Epithelial cell of esophagus (primary cell): ENCODE data around the gene ZNF367.
A peak's percentile ranks its signal among the peaks of the same experiment; 100 is the strongest.

Experiments used
- DNase-seq: peaks from one replicate; pipeline ENCODE4 v3.0.0; 2010; ENCODE audit warnings: low read depth
- H3K4me3 ChIP-seq: 2 replicates; pipeline ENCODE4 v1.5.1; 2011; ENCODE audit warnings: mild to moderate bottlenecking, low read length, control low read depth
- TF ChIP-seq, protein P1 (sequence below): IDR thresholded peaks from 2 replicates; pipeline ENCODE4 v1.5.1; 2011; ENCODE audit warnings: low read depth, mild to moderate bottlenecking, low read length, control low read depth, inconsistent platforms; ENCODE audit not compliant: insufficient read depth; ENCODE audit errors: missing control alignments

The ZNF367 gene

DNA sequence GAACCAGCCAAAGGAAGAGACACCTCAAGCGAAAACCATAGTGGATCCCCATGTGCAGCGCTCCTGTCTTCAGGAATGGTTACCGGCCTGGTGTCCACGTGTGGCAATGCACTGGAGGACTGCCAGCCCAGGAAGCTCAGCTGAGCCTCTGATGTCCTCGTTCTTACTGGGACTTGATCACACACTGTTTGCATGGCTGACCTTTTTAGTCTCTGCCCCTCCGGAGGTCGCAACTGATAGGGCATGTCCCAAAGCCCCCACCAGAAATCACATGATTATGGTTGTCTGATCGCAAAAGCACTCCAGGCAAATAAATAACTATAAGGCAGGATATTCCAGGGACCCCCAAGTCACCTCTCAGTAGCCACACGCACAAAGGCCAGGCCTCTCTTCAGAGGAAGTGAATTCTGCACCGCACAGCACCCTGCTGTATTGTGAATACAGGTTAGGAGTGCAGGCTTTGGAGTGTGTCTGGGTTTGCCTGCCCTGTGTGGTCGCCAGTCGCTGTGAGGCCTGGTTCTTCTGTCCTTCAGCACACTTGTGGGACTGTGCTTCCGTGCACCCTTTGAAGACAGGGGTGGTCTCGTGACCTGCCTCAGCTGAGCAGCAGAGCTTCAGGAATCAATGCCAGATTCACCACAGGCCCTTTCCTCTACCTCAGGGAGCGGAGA, 18.4 kb upstream of the ZNF367 start:
- H3K4me3 ChIP-seq, result no peak overlapping the region
- TF ChIP-seq, protein P1, sequence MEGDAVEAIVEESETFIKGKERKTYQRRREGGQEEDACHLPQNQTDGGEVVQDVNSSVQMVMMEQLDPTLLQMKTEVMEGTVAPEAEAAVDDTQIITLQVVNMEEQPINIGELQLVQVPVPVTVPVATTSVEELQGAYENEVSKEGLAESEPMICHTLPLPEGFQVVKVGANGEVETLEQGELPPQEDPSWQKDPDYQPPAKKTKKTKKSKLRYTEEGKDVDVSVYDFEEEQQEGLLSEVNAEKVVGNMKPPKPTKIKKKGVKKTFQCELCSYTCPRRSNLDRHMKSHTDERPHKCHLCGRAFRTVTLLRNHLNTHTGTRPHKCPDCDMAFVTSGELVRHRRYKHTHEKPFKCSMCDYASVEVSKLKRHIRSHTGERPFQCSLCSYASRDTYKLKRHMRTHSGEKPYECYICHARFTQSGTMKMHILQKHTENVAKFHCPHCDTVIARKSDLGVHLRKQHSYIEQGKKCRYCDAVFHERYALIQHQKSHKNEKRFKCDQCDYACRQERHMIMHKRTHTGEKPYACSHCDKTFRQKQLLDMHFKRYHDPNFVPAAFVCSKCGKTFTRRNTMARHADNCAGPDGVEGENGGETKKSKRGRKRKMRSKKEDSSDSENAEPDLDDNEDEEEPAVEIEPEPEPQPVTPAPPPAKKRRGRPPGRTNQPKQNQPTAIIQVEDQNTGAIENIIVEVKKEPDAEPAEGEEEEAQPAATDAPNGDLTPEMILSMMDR, result no peak
- no peak for DNase-seq

DNA sequence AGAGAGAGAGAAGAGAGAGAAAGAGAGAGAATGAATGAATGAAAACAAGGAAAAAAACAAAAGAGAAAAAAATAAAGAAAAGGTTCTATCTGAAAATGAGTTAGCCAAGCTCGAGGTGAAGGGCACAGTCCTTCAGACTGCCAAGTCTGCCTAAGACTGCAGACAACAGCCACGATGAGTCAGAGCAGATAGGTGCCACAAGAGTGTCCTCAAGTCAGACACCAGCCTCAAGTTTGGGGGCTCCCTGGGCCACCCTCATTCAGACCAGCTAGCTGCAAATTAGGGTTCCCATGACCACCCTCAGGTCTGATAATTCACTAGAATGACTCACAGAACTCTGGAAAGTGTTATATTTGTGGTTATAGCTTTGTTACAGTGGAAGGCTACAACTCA, 17.9 kb upstream of the ZNF367 start:
- no peak for DNase-seq
- TF ChIP-seq, protein P1, result no peak
- H3K4me3 ChIP-seq, result no peak overlapping the region

DNA sequence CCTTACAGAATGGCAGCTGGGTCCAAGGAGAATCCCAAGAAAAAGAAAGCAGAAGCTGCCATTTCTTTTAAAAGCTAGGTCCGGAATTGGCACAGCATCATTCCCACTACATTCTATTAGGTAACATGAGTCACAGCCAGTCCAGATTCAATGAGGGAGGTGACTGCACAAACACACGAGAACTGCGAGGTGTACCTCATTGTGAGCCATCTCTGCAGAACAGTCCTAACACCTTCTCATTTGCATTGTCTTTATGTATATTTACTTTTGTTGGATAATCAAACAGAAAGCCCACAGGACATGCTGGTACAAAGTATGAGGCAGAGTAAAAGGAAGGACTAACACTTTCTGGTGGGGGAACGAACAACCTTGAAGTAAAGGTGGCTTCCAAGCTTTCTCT, 17.2 kb upstream of the ZNF367 start:
- peak; percentile 67 for DNase-seq
- TF ChIP-seq, protein P1, result no peak

DNA sequence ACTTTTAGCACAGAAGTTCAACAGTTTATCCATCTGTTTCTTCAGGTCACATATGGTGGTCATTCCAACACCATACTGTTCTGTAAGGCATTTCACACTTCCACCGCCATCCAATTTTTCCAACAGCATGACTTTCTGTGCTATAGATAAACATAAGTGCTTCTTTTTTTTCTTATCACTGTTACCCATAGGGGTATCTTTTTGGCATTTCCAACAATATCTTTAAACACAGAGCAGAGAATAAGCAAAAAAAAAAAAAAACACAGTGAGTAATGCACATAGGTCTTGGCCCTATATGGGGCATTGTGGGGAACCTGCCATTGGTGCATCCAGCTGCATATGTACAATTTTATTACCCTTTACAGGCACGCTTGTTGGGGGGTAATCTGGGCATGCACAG, 12.2 kb upstream of the ZNF367 start:
- no peak for DNase-seq
- TF ChIP-seq, protein P1, result no peak
- no peak overlapping the region for H3K4me3 ChIP-seq

More for the DNA sequence above, 17.2 kb upstream of the ZNF367 start:
- no peak overlapping the region for H3K4me3 ChIP-seq

DNA sequence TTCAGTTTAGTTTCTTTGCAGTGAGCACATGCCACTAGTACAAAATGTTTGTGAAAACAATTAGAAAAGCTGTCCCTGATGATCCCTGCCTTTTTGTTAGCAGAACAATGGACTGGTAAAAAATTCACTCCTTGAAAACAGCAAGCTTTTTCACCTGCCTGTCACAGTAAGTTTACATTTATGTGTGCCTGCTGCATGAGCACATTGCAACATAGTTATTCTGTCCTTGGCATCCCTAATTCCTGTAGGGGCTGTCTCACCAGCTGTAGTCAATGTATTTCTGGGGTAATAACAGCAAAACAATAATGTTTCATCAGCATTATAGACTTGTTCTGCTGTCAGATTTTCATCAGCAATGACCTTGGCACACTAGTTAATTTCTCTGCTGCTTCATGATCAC, 11.6 kb upstream of the ZNF367 start:
- no peak overlapping the region for H3K4me3 ChIP-seq
- no peak for DNase-seq
- TF ChIP-seq, protein P1, result no peak

DNA sequence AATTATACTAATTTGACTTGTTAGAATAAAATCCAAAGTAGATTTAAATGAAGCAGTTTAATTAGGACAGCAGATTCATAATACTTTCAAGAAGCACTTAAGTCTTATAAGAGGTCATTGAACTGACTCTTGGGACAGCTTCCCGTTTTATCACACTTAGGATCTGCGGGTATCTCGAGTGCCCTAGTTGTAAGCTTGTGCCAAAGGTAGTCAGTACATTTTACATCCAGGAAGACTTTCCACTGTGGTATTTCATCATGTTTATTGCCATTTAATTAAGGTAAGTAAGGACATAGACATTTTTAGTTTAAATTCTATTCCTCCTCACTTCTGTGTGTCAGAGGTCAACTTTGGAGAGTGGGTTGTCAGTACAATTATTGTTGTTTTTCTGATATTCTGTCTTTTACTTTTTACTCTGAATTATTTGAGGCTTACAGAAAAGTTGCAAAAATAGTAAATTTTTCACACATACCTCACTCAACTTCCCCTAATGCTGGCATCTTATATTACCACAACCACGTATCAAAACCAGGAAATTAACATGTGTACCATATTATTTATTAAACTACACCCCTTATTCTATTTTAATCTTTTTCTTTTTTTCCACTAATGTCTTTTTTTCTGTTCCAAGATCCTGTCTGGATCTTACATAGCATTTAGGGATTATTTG, 7.5 kb upstream of the ZNF367 start:
- TF ChIP-seq, protein P1, result no peak
- no peak for DNase-seq
- H3K4me3 ChIP-seq, result no peak overlapping the region

DNA sequence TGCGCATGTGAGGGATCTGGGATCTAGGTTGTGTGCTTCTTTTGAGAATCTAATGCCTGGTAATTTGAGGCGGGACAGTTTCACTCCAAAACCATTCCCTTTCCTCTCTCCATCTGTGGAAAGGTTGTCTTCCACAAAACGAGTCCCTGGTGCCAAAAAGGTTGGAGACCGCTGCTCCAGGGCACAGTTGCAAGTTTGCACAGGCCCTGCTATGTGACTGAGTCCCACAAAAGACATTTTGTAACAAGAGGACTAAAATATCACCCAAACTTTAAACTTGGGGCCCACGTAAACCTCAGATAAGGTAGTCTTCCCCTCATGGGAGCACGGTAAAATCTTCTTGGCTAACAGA, 5.8 kb upstream of the ZNF367 start:
- peak; percentile 29 for DNase-seq
- no peak overlapping the region for H3K4me3 ChIP-seq
- TF ChIP-seq, protein P1, result no peak
